ENCODE data around the gene AK1. TPM values are rescaled to one million over a fixed set of nuclear protein-coding genes. Genes with fewer than 3 reads are reported as not detected.

Gene AK1
- polyA plus RNA-seq, 1 donor: 20.6 TPM

GRCh38 chr9:127910613-127911205, 33.2 kb upstream of the AK1 start:
- Histone ChIP-seq H3K27ac (ENCODE audit: low read length) (no peak overlapping the region), H3K36me3 (ENCODE audit: control insufficient read depth, insufficient read depth, low read length) (peaks cover 2% of the 10 kb centered on the region), H3K4me3 (ENCODE audit: low read length) (no peak overlapping the region), H3K27me3 (ENCODE audit: control insufficient read depth, insufficient read depth, low read length) (peaks cover 5% of the 10 kb centered on the region), H3K4me1 (ENCODE audit: control insufficient read depth, insufficient read depth, low read length) (peaks cover 17% of the 10 kb centered on the region), H3K9me3 (ENCODE audit: control insufficient read depth, low read depth, low read length) (peaks cover 3% of the 10 kb centered on the region)
- DNase-seq: no peak
- WGBS (ENCODE audit: insufficient coverage, low lambda C conversion rate): 67% methylated on average over 3 of the region's 6 CpGs

- H3K27ac ChIP-seq (ENCODE audit: low read length): no peak overlapping the region
- H3K4me3 ChIP-seq (ENCODE audit: low read length): no peak overlapping the region
- peaks cover 9% of the 10 kb centered on the region for H3K4me1 ChIP-seq (ENCODE audit: control insufficient read depth, insufficient read depth, low read length)
- no CpG with 5 or more reads among the region's 17 CpGs for WGBS (ENCODE audit: insufficient coverage, low lambda C conversion rate)
- DNase-seq: no peak
- H3K36me3 ChIP-seq (ENCODE audit: control insufficient read depth, insufficient read depth, low read length): peaks cover 2% of the 10 kb centered on the region
- H3K27me3 ChIP-seq (ENCODE audit: control insufficient read depth, insufficient read depth, low read length): peaks cover 5% of the 10 kb centered on the region
- H3K9me3 ChIP-seq (ENCODE audit: control insufficient read depth, low read depth, low read length): peaks cover 3% of the 10 kb centered on the region
These were observed 32.4 kb upstream of the AK1 start for GRCh38 chr9:127909839-127910273.

GRCh38 chr9:127908660-127908926, 31.1 kb upstream of the AK1 start:
- no peak for DNase-seq
- no CpG with 5 or more reads among the region's 10 CpGs for WGBS (ENCODE audit: insufficient coverage, low lambda C conversion rate)
- H3K4me3 ChIP-seq (ENCODE audit: low read length): no peak overlapping the region
- no peak overlapping the region for H3K27ac ChIP-seq (ENCODE audit: low read length)
- H3K36me3 ChIP-seq (ENCODE audit: control insufficient read depth, insufficient read depth, low read length): peaks cover 2% of the 10 kb centered on the region
- H3K4me1 ChIP-seq (ENCODE audit: control insufficient read depth, insufficient read depth, low read length): peaks cover 5% of the 10 kb centered on the region
- peaks cover 3% of the 10 kb centered on the region for H3K9me3 ChIP-seq (ENCODE audit: control insufficient read depth, low read depth, low read length)
- H3K27me3 ChIP-seq (ENCODE audit: control insufficient read depth, insufficient read depth, low read length): peaks cover 5% of the 10 kb centered on the region

- Histone ChIP-seq H3K27me3 (ENCODE audit: control insufficient read depth, insufficient read depth, low read length) (peaks cover 5% of the 10 kb centered on the region), H3K36me3 (ENCODE audit: control insufficient read depth, insufficient read depth, low read length) (peaks cover 2% of the 10 kb centered on the region), H3K4me1 (ENCODE audit: control insufficient read depth, insufficient read depth, low read length) (peaks cover 5% of the 10 kb centered on the region), H3K9me3 (ENCODE audit: control insufficient read depth, low read depth, low read length) (peaks cover 3% of the 10 kb centered on the region), H3K27ac (ENCODE audit: low read length) (no peak overlapping the region), H3K4me3 (ENCODE audit: low read length) (no peak overlapping the region)
- no CpG with 5 or more reads among the region's 35 CpGs for WGBS (ENCODE audit: insufficient coverage, low lambda C conversion rate)
- DNase-seq: no peak
These were observed 30.6 kb upstream of the AK1 start for GRCh38 chr9:127907867-127908659.

GRCh38 chr9:127905788-127906191, 28.3 kb upstream of the AK1 start:
- WGBS (ENCODE audit: insufficient coverage, low lambda C conversion rate): no CpG with 5 or more reads among the region's 12 CpGs
- Histone ChIP-seq H3K27ac (ENCODE audit: low read length) (no peak overlapping the region), H3K9me3 (ENCODE audit: control insufficient read depth, low read depth, low read length) (no peaks in the 10 kb centered on the region), H3K4me1 (ENCODE audit: control insufficient read depth, insufficient read depth, low read length) (no peaks in the 10 kb centered on the region), H3K4me3 (ENCODE audit: low read length) (no peak overlapping the region), H3K36me3 (ENCODE audit: control insufficient read depth, insufficient read depth, low read length) (no peaks in the 10 kb centered on the region), H3K27me3 (ENCODE audit: control insufficient read depth, insufficient read depth, low read length) (peaks cover 7% of the 10 kb centered on the region)
- DNase-seq: no peak

GRCh38 chr9:127905004-127905728, 27.7 kb upstream of the AK1 start:
- no CpG with 5 or more reads among the region's 5 CpGs for WGBS (ENCODE audit: insufficient coverage, low lambda C conversion rate)
- no peak for DNase-seq

GRCh38 chr9:127904561-127905003, 27.1 kb upstream of the AK1 start:
- Histone ChIP-seq H3K4me1 (ENCODE audit: control insufficient read depth, insufficient read depth, low read length) (peaks cover 5% of the 10 kb centered on the region), H3K9me3 (ENCODE audit: control insufficient read depth, low read depth, low read length) (no peaks in the 10 kb centered on the region), H3K36me3 (ENCODE audit: control insufficient read depth, insufficient read depth, low read length) (no peaks in the 10 kb centered on the region), H3K27me3 (ENCODE audit: control insufficient read depth, insufficient read depth, low read length) (peaks cover 8% of the 10 kb centered on the region), H3K4me3 (ENCODE audit: low read length) (no peak overlapping the region), H3K27ac (ENCODE audit: low read length) (peak overlapping the region; percentile 33)
- WGBS (ENCODE audit: insufficient coverage, low lambda C conversion rate): no CpG with 5 or more reads among the region's 12 CpGs
- DNase-seq: no peak

More at GRCh38 chr9:127905004-127905728, 27.7 kb upstream of the AK1 start:
- no peaks in the 10 kb centered on the region for H3K9me3 ChIP-seq (ENCODE audit: control insufficient read depth, low read depth, low read length)
- H3K27ac ChIP-seq (ENCODE audit: low read length): peak overlapping the region; percentile 33
- no peak overlapping the region for H3K4me3 ChIP-seq (ENCODE audit: low read length)
- no peaks in the 10 kb centered on the region for H3K36me3 ChIP-seq (ENCODE audit: control insufficient read depth, insufficient read depth, low read length)
- H3K27me3 ChIP-seq (ENCODE audit: control insufficient read depth, insufficient read depth, low read length): peaks cover 3% of the 10 kb centered on the region
- no peaks in the 10 kb centered on the region for H3K4me1 ChIP-seq (ENCODE audit: control insufficient read depth, insufficient read depth, low read length)

- H3K4me1 ChIP-seq (ENCODE audit: control insufficient read depth, insufficient read depth, low read length): peaks cover 8% of the 10 kb centered on the region
- peaks cover 12% of the 10 kb centered on the region for H3K27me3 ChIP-seq (ENCODE audit: control insufficient read depth, insufficient read depth, low read length)
- DNase-seq: peak; percentile 52 to 59
- WGBS (ENCODE audit: insufficient coverage, low lambda C conversion rate): no CpG with 5 or more reads among the region's 17 CpGs
- H3K4me3 ChIP-seq (ENCODE audit: low read length): no peak overlapping the region
- peaks cover 3% of the 10 kb centered on the region for H3K9me3 ChIP-seq (ENCODE audit: control insufficient read depth, low read depth, low read length)
- peak overlapping the region; percentile 13 for H3K27ac ChIP-seq (ENCODE audit: low read length)
- no peaks in the 10 kb centered on the region for H3K36me3 ChIP-seq (ENCODE audit: control insufficient read depth, insufficient read depth, low read length)
These were observed 26.3 kb upstream of the AK1 start for GRCh38 chr9:127903557-127904475.

GRCh38 chr9:127899128-127899943, 21.9 kb upstream of the AK1 start, which contains the start of gene ST6GALNAC6:
ST6GALNAC6 (minus strand) TSS chr9:127899603; CDS start chr9:127897981, 1,622 bp downstream.
- H3K9me3 ChIP-seq (ENCODE audit: control insufficient read depth, low read depth, low read length): peaks cover 17% of the 10 kb centered on the region
- H3K27me3 ChIP-seq (ENCODE audit: control insufficient read depth, insufficient read depth, low read length): peaks cover 16% of the 10 kb centered on the region
- no CpG with 5 or more reads among the region's 89 CpGs for WGBS (ENCODE audit: insufficient coverage, low lambda C conversion rate)
- peaks cover 20% of the 10 kb centered on the region for H3K4me1 ChIP-seq (ENCODE audit: control insufficient read depth, insufficient read depth, low read length)
- DNase-seq: peak; percentile 60 to 61
- H3K36me3 ChIP-seq (ENCODE audit: control insufficient read depth, insufficient read depth, low read length): peaks cover 14% of the 10 kb centered on the region
- H3K27ac ChIP-seq (ENCODE audit: low read length): peak within 1 kb of the TSS; percentile 71
- peak within 1 kb of the TSS; percentile 72 for H3K4me3 ChIP-seq (ENCODE audit: low read length)

All from large intestine (tissue), 3 donors.